ENCODE data around the gene PITX3. TPM values are rescaled to one million over a fixed set of nuclear protein-coding genes. Genes with fewer than 3 reads are reported as not detected.

PITX3 gene
- total and polyA plus RNA-seq, 9 of the 15 experiments (the other 6 are each of a cell fraction or from before 2014, with no cell fraction given): 0.30 to 0.98 (median 0.95) TPM; not detected in 6

GRCh38 chr10:102242118-102242485 is 790 bp upstream of the PITX3 start (continued):
- no peak for TF ChIP-seq TCF15 (CRISPR knock-in tag; IDR thresholded peaks at IDR 0.05)
- TF ChIP-seq MLLT1 (IDR thresholded peaks at IDR 0.05): no peak
- TF ChIP-seq ZBTB49 (CRISPR knock-in tag; IDR thresholded peaks at IDR 0.05; ENCODE audit: borderline replicate concordance): no peak
- TF ChIP-seq MIER1 (IDR thresholded peaks at IDR 0.05; ENCODE audit: low read depth): 0 out of 2 replicates have a peak, but pooled peaks have one; percentile 50
- TF ChIP-seq MTF1 (CRISPR knock-in tag; IDR thresholded peaks at IDR 0.05; ENCODE audit: borderline replicate concordance): no peak
- no peak for TF ChIP-seq ZNF133 (CRISPR knock-in tag; IDR thresholded peaks at IDR 0.05)
